IgD-negative memory B cell (primary cell): ENCODE results near the gene CALCB. TPM values are rescaled to one million over a fixed set of nuclear protein-coding genes. Genes with fewer than 3 reads are reported as not detected.
"Not testable (repeated sequence)": the region's sequence is repeated elsewhere in the genome, so short reads cannot be mapped to it uniquely, and the experiment has no call there.

ENCODE experiments used
- H3K27ac Mint-ChIP-seq, 3 donors: one replicate each; pipeline ENCODE4 v1.8.0; 2020 to 2022; ENCODE audit warnings: mild to moderate bottlenecking in 3 of 3, mixed read lengths in 3 of 3, moderate library complexity in 1 of 3
- H3K27me3 Mint-ChIP-seq: one replicate; pipeline ENCODE4 v1.8.0; 2021; ENCODE audit warnings: mixed read lengths
- H3K36me3 Mint-ChIP-seq: one replicate; pipeline ENCODE4 v1.8.0; 2020; ENCODE audit warnings: mild to moderate bottlenecking, mixed read lengths
- H3K4me1 Mint-ChIP-seq, 3 donors: one replicate each; pipeline ENCODE4 v1.8.0; 2020 to 2022; ENCODE audit warnings: mixed read lengths in 3 of 3, mild to moderate bottlenecking in 1 of 3
- H3K4me3 Mint-ChIP-seq, 4 donors: one replicate each; pipeline ENCODE4 v1.8.0; 2020 to 2022; ENCODE audit warnings: mild to moderate bottlenecking in 4 of 4, mixed read lengths in 4 of 4, moderate library complexity in 3 of 4
- H3K9me3 Mint-ChIP-seq, 3 donors: one replicate each; pipeline ENCODE4 v1.8.0; 2020 to 2021; ENCODE audit warnings: mixed read lengths in 3 of 3, mild to moderate bottlenecking in 1 of 3
- polyA plus RNA-seq: library from polyadenylated mRNA; unstranded; fragments of 300-500 nt; fragmentation: Illumina TruSeq; gene quantifications from one replicate; pipeline ENCODE4 v1.2.3, GENCODE V29; 2021

The CALCB gene
- polyA plus RNA-seq, 1 donor from 2014 or later = 0.13 TPM

DNA sequence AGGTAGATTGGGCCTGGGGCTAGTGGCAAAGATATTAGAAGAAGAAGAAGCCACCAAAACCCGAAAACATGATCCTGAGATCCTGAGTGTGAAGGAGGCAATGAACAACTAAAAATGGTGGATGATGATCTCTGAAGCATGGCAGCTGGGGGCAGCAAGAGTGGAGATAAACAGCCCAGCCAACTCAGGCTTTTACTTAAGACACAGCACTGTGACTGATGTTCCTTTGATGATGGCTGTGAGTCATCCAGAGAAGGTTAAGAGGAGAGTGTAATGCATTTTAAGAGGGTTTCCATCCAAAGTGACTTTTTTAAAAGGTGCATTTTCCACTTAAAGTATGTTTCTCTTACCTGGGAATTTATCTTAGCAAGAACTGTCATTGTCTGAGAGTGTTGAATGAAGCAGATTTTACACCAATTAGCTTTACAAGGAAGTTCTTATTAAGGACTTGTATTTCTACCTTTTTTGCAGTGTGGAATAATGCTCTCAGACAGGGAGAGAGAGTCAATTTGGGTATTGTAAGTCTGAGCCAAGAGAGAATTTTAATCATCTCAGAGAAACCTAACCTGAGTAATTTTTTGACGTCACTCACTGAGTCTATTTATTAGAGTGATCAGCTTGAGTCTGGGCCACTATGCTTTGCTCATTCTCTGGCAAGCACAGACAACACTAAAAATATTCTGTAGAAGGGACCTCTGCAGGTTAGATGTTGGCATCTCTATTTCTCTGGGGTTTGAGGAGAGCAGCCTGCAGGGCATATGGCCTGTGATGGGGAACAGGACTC, 14.1 kb upstream of the CALCB start:
- Mint-ChIP-seq H3K27ac (peak overlapping the region in 1 of 3 donors; percentile 41), H3K9me3 (no peaks in the 10 kb centered on the region), H3K27me3 (peaks cover 10% of the 10 kb centered on the region), H3K4me3 (no peak overlapping the region), H3K4me1 (no peaks in the 10 kb centered on the region), H3K36me3 (no peaks in the 10 kb centered on the region)

DNA sequence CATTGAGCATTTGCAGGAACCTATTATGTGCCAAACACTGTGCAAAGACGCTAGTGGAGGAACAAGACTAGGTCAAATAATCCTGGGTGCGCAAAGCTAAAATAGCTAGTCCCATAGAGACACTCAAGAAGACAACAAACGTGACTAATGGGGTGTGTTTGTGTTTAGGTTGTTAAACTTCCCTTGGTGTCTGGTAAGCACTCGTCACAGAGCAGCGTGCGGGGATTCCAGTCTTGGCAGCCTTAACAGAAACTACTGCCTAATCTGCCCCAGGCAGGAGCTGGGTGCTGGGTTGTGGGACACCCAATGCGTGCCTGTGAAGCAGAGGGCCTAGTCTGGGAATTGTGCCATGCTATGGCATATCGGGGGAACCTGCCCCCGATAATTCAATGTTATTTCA, 10.8 kb upstream of the CALCB start:
- H3K4me1 Mint-ChIP-seq = no peaks in the 10 kb centered on the region
- peak overlapping the region in 1 of 4 donors; percentile 5 for H3K4me3 Mint-ChIP-seq
- peaks cover 4% of the 10 kb centered on the region for H3K27me3 Mint-ChIP-seq
- H3K36me3 Mint-ChIP-seq = no peaks in the 10 kb centered on the region
- H3K27ac Mint-ChIP-seq = no peak overlapping the region
- H3K9me3 Mint-ChIP-seq = no peaks in the 10 kb centered on the region

- Mint-ChIP-seq H3K27me3 (peaks cover 27% of the 10 kb centered on the region), H3K4me1 (peaks cover 5 to 12% (median 10%) of the 10 kb centered on the region in 3 donors), H3K9me3 (peaks cover 2 to 12% (median 5%) of the 10 kb centered on the region in 3 donors)
- not testable (repeated sequence) for H3K4me3 Mint-ChIP-seq, H3K27ac Mint-ChIP-seq, H3K36me3 Mint-ChIP-seq
Measured at GRCh38 chr11:15069751-15070150, 3.6 kb upstream of the CALCB start.

- H3K27ac Mint-ChIP-seq = no peak overlapping the region
- peaks cover 2 to 12% (median 5%) of the 10 kb centered on the region in 3 donors for H3K9me3 Mint-ChIP-seq
- H3K36me3 Mint-ChIP-seq = peaks cover 2% of the 10 kb centered on the region
- H3K27me3 Mint-ChIP-seq = peaks cover 31% of the 10 kb centered on the region
- H3K4me1 Mint-ChIP-seq = peaks cover 5 to 14% (median 10%) of the 10 kb centered on the region in 3 donors
- H3K4me3 Mint-ChIP-seq = peak overlapping the region in 1 of 4 donors; percentile 58
Measured at GRCh38 chr11:15071556-15072255, 1.7 kb upstream of the CALCB start.

GRCh38 chr11:15072551-15073143, 746 bp upstream of the CALCB start:
- peaks cover 31% of the 10 kb centered on the region for H3K27me3 Mint-ChIP-seq

DNA sequence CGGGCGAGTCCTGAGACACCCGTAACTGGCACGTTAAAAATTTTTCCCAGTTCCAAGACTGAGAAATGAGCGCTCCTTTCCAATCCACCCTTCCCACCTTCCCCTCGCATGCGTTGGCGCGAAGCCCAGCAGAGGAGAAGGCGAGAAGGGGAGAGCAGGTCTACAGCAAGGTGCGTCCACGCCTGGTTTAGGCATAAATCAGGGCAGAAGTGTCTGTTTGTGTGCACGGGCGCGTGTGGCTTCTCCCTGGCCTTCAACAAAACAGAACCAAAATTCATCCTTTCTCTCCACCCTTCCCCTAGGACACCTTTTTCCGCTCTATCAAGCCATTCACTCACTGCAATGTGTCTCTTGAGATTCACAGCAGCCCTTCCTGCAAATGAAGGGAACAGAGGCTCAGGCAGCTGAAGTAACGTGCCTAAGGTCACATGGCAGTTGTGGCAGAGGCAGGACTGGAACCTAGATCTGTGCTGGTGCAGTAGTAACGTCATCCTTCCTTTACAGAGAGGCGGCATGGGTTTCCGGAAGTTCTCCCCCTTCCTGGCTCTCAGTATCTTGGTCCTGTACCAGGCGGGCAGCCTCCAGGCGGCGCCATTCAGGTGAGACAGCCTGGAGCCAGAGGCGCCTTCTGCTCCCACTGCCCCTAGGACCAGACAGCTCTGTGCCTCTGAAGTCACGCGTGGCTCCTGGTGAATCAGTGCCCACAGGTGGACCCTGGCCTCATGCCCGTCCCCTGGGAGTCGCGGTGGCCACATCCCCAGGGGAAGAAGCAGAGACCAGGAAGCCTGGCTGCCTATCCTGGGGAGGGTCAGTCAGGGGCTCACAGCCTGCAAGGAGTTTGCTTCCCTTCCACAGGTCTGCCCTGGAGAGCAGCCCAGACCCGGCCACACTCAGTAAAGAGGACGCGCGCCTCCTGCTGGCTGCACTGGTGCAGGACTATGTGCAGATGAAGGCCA, 1.1 kb downstream of the CALCB start:
- peak overlapping the region in 1 of 3 donors; percentile 80 for H3K27ac Mint-ChIP-seq
- H3K36me3 Mint-ChIP-seq = peaks cover 2% of the 10 kb centered on the region
- peaks cover 31% of the 10 kb centered on the region for H3K27me3 Mint-ChIP-seq
- H3K4me1 Mint-ChIP-seq = peaks cover 5 to 14% (median 10%) of the 10 kb centered on the region in 3 donors
- peak overlapping the region; percentile 63 to 91 (median 72) for H3K4me3 Mint-ChIP-seq
- peaks cover 0 to 4% (median 0%) of the 10 kb centered on the region in 3 donors for H3K9me3 Mint-ChIP-seq

More at GRCh38 chr11:15072551-15073143, 746 bp upstream of the CALCB start:
- Mint-ChIP-seq H3K36me3 (peaks cover 2% of the 10 kb centered on the region), H3K4me3 (peak overlapping the region in 1 of 4 donors; percentile 28), H3K27ac (no peak overlapping the region), H3K4me1 (peaks cover 5 to 14% (median 10%) of the 10 kb centered on the region in 3 donors), H3K9me3 (peaks cover 2 to 12% (median 5%) of the 10 kb centered on the region in 3 donors)

DNA sequence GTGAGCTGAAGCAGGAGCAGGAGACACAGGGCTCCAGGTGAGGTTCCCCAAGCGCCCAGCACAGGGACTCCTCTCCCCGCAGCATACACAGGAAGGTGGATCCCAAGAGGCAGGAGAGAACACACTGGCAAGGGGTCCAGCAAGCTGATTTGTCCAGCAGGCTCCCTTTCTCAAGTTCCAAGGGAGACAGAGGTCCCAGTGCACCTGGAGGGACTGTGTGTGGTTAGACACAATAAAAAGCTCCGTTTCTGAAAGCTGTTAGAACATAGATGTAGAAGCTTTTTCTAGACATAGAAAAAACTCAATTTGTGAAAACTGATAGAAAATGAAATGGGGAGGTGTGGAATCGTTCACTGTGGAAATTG, 1.8 kb downstream of the CALCB start:
- Mint-ChIP-seq H3K27ac (no peak overlapping the region), H3K9me3 (peaks cover 0 to under 1% (median 0%) of the 10 kb centered on the region in 3 donors), H3K36me3 (no peaks in the 10 kb centered on the region), H3K4me3 (peak overlapping the region in 2 of 4 donors; percentile 63 to 66), H3K4me1 (peaks cover 5 to 14% (median 10%) of the 10 kb centered on the region in 3 donors), H3K27me3 (peaks cover 31% of the 10 kb centered on the region)

GRCh38 chr11:15091175-15091574, 17.8 kb downstream of the CALCB start:
- no peak overlapping the region for H3K27ac Mint-ChIP-seq
- peaks cover 4% of the 10 kb centered on the region for H3K27me3 Mint-ChIP-seq
- peaks cover 0 to 9% (median 4%) of the 10 kb centered on the region in 3 donors for H3K4me1 Mint-ChIP-seq
- H3K4me3 Mint-ChIP-seq = no peak overlapping the region
- H3K36me3 Mint-ChIP-seq = peaks cover 8% of the 10 kb centered on the region
- H3K9me3 Mint-ChIP-seq = peaks cover 0 to 10% (median 8%) of the 10 kb centered on the region in 3 donors

- peaks cover 8% of the 10 kb centered on the region for H3K36me3 Mint-ChIP-seq
- no peak overlapping the region for H3K4me3 Mint-ChIP-seq
- H3K4me1 Mint-ChIP-seq = peaks cover 0 to 9% (median 4%) of the 10 kb centered on the region in 3 donors
- H3K9me3 Mint-ChIP-seq = peaks cover 0 to 10% (median 8%) of the 10 kb centered on the region in 3 donors
- peaks cover 4% of the 10 kb centered on the region for H3K27me3 Mint-ChIP-seq
- H3K27ac Mint-ChIP-seq = no peak overlapping the region
Measured at GRCh38 chr11:15091625-15092024, 18.2 kb downstream of the CALCB start.

GRCh38 chr11:15093432-15093831, 20.0 kb downstream of the CALCB start:
- H3K27me3 Mint-ChIP-seq = peaks cover 10% of the 10 kb centered on the region
- no peak overlapping the region for H3K4me3 Mint-ChIP-seq
- peaks cover 0 to 9% (median 4%) of the 10 kb centered on the region in 3 donors for H3K4me1 Mint-ChIP-seq
- H3K36me3 Mint-ChIP-seq = no peaks in the 10 kb centered on the region
- H3K9me3 Mint-ChIP-seq = peaks cover 0 to 3% (median 2%) of the 10 kb centered on the region in 3 donors
- H3K27ac Mint-ChIP-seq = no peak overlapping the region

- Mint-ChIP-seq H3K4me3 (no peak overlapping the region), H3K4me1 (peaks cover 0 to 9% (median 4%) of the 10 kb centered on the region in 3 donors), H3K36me3 (no peaks in the 10 kb centered on the region), H3K27ac (no peak overlapping the region), H3K27me3 (peaks cover 17% of the 10 kb centered on the region), H3K9me3 (no peaks in the 10 kb centered on the region)
Measured at GRCh38 chr11:15095736-15096228, 22.4 kb downstream of the CALCB start.

GRCh38 chr11:15097411-15097810, 24.0 kb downstream of the CALCB start:
- H3K36me3 Mint-ChIP-seq = no peaks in the 10 kb centered on the region
- peaks cover 0 to 9% (median 4%) of the 10 kb centered on the region in 3 donors for H3K4me1 Mint-ChIP-seq
- no peak overlapping the region for H3K27ac Mint-ChIP-seq
- H3K27me3 Mint-ChIP-seq = peaks cover 19% of the 10 kb centered on the region
- no peak overlapping the region for H3K4me3 Mint-ChIP-seq
- H3K9me3 Mint-ChIP-seq = no peaks in the 10 kb centered on the region

DNA sequence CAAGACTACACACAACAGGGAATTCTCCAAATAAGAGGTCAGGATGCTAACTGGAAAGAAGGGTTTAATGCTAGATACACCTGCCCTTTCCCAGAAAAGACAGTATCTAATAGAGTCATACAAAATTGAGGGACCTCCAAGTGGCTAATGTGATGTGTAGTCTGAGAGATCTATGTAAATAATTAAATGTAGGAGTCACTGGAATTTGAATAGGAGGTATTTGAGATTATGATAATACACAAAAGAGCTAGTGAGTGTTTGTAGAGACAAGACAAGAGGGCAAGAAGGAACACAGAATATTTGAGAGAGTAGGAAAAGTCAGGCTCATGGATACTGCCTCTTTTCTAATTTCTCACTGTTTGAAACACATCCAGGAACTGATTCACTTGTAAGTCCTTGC, 25.9 kb downstream of the CALCB start:
- H3K4me3 Mint-ChIP-seq = no peak overlapping the region
- peaks cover 19% of the 10 kb centered on the region for H3K27me3 Mint-ChIP-seq
- no peak overlapping the region for H3K27ac Mint-ChIP-seq
- H3K9me3 Mint-ChIP-seq = peaks cover 0 to 9% (median 0%) of the 10 kb centered on the region in 3 donors
- no peaks in the 10 kb centered on the region for H3K36me3 Mint-ChIP-seq
- peaks cover 0 to 3% (median 0%) of the 10 kb centered on the region in 3 donors for H3K4me1 Mint-ChIP-seq
